ENCODE results near the gene GBA2.

GBA2 gene

DNA sequence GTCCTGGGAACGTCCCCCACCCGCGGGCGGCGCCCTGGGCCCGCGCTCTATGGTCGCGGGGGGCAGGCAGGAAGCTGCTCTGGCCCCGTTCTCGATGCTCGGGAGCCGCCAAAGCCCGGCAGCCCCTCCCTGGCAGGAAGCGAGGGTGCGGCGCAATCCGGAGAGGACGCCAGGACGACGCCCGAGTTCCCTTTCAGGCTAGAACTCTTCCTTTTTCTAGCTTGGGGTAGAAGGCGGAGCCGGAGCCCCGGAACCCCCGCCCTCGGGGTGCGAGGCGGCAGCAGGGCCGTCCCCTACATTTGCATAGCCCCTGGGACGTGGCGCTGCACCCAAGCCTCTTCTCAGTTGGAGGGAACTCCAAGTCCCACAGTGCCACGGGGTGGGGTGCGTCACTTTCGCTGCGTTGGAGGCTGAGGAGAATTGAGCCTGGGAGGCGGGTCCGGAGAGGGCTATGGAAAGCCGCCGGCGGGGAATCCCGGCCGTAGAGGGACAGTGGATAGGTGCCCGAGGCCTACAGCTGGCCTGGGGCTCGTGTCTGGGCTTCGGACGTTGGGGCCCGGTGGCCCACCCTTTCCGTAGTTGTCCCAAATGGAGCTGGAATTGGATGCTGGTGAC is 16.7 kb downstream of the GBA2 start, which contains the start of the genes CREB3 and TLN1:
CREB3 (plus strand) TSS at position 482 of the 615 bp plus-strand sequence; CDS start at position 589, 107 bp downstream.
TLN1 (minus strand) TSS at position 11 of the 615 bp plus-strand sequence. CDS start 6,501 bp downstream, outside the sequence.
- H3K4me1 ChIP-seq (ENCODE audit: control insufficient read depth in 1 of 2, insufficient read depth in 2 of 2, low read length in 2 of 2) = peaks cover 54 to 56% of the 10 kb centered on the region in 2 donors

DNA sequence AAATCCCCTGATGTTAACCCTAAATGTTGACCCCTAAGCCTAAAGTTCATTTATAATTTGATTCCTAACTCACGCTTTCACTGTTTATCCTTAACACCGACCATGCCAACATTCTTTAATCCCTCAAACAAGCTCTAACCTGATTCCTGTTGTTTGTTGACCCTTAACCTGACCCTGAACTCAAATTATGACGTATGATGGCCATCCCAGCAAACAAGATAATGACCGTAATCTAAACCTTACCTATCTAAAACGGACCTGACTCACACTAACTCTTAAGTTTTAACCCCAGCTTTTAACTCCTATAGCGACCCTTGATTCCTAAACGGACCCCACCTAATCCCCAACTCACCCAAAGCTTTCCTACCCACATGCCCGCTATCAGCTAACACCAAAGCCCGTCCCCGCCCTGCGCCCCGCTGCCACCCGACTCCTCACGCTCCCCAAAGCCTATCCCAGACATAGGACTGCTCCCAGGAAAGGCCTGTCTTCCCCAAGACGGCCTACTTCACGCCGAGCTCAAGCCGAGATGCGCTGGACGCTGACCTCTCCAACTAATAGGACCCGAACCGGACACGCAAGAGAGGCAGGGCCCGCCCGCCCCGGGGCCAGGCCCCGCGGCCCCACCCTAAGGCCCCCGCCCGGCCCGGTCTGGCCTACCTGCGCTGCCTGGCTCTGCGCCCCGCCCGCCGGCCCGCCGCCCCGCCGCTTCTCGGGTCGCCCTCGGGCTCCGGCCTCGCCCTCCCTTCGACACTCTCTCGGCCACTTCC is 17.4 kb downstream of the GBA2 start:
- peaks cover 17 to 24% of the 10 kb centered on the region in 2 donors for H3K36me3 ChIP-seq (ENCODE audit: control insufficient read depth in 1 of 2, insufficient read depth in 2 of 2, low read length in 2 of 2)
- peak overlapping the region; percentile 97 for H3K27ac ChIP-seq (ENCODE audit: low read depth, low read length)
- H3K9ac ChIP-seq (ENCODE audit: low read depth in 1 of 2, low read length in 2 of 2) = peak overlapping the region; percentile 89 to 97
- H3K27me3 ChIP-seq (ENCODE audit: control insufficient read depth in 1 of 2, insufficient read depth in 2 of 2, low read length in 2 of 2) = no peaks in the 10 kb centered on the region
- peaks cover 61 to 63% of the 10 kb centered on the region in 2 donors for H3K4me1 ChIP-seq (ENCODE audit: control insufficient read depth in 1 of 2, insufficient read depth in 2 of 2, low read length in 2 of 2)
- peak overlapping the region; percentile 89 to 93 for H3K4me3 ChIP-seq (ENCODE audit: low read depth in 1 of 2, low read length in 2 of 2)
- H3K9me3 ChIP-seq (ENCODE audit: control insufficient read depth in 1 of 2, low read length in 2 of 2) = no peaks in the 10 kb centered on the region

More for the DNA sequence above, 16.7 kb downstream of the GBA2 start, which contains the start of the genes CREB3 and TLN1:
- Histone ChIP-seq H3K4me3 (ENCODE audit: low read depth in 1 of 2, low read length in 2 of 2) (peak within 1 kb of the TSS; percentile 89 to 94), H3K9me3 (ENCODE audit: control insufficient read depth in 1 of 2, low read length in 2 of 2) (no peaks in the 10 kb centered on the region), H3K27me3 (ENCODE audit: control insufficient read depth in 1 of 2, insufficient read depth in 2 of 2, low read length in 2 of 2) (no peaks in the 10 kb centered on the region), H3K27ac (ENCODE audit: low read depth, low read length) (peak within 1 kb of the TSS; percentile 97), H3K9ac (ENCODE audit: low read depth in 1 of 2, low read length in 2 of 2) (peak within 1 kb of the TSS; percentile 97), H3K36me3 (ENCODE audit: control insufficient read depth in 1 of 2, insufficient read depth in 2 of 2, low read length in 2 of 2) (peaks cover 23 to 31% of the 10 kb centered on the region in 2 donors)

DNA sequence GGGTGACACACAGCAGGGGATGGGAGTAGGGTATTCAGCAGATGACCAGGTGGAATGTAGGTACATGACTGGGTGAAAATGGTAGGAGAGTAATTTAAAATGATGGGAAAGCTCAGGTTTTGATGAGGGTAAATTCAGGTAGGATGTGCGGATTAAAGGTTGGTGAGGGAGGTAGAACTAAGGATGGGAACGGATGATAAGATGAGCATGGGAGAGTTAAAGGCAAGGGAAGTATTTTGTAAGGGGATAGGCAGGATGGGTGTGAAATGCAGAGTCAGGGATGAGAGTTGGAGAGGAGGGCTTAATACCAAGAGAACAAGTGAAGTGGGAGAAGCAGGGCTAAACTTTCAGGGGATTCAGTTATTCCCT is 18.6 kb downstream of the GBA2 start:
- H3K36me3 ChIP-seq (ENCODE audit: control insufficient read depth in 1 of 2, insufficient read depth in 2 of 2, low read length in 2 of 2) = peaks cover 6 to 14% of the 10 kb centered on the region in 2 donors
- peaks cover 66 to 69% of the 10 kb centered on the region in 2 donors for H3K4me1 ChIP-seq (ENCODE audit: control insufficient read depth in 1 of 2, insufficient read depth in 2 of 2, low read length in 2 of 2)
- H3K9me3 ChIP-seq (ENCODE audit: control insufficient read depth in 1 of 2, low read length in 2 of 2) = no peaks in the 10 kb centered on the region
- H3K9ac ChIP-seq (ENCODE audit: low read depth in 1 of 2, low read length in 2 of 2) = peak overlapping the region; percentile 89 to 97
- no peaks in the 10 kb centered on the region for H3K27me3 ChIP-seq (ENCODE audit: control insufficient read depth in 1 of 2, insufficient read depth in 2 of 2, low read length in 2 of 2)
- H3K4me3 ChIP-seq (ENCODE audit: low read depth in 1 of 2, low read length in 2 of 2) = peak overlapping the region; percentile 89 to 93
- peak overlapping the region; percentile 97 for H3K27ac ChIP-seq (ENCODE audit: low read depth, low read length)

DNA sequence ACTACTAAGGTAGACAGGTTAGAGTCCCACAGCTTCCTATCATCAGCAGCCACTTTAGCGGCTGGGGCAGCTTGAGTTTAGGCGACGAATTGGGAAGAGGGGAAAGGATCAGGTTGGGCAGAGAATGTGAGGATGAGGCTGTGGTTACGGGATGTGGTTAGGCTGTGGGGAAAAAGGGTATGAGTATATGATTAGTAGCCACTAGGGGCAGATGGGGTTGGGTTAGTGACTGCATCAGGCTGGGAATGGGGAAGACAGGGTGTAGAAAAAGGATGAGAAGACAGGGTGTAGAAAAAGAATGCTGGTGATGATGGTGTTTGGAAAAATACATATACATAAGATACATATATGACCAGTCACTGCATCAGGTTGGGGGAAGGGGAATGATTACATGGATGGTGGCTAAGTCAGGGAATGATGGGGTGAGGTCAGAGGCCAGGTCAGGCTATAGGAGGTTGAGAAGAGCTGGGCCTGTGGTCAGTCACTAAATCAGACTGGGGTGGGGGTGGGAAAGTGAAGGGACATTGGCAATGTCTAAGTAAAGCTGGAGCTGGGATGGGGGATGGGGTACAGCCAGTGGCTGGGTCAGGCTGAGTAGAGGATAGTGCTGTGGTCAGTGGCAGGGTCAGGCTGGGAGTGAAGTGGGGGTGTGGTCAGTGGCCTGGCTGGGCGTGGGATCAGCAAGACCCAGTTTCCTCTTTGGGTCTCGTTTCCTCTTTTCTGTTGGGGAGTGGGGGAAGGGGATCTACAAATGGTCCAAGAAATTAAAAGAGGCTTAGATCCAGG is 19.1 kb downstream of the GBA2 start:
- Histone ChIP-seq H3K4me1 (ENCODE audit: control insufficient read depth in 1 of 2, insufficient read depth in 2 of 2, low read length in 2 of 2) (peaks cover 68 to 69% of the 10 kb centered on the region in 2 donors), H3K36me3 (ENCODE audit: control insufficient read depth in 1 of 2, insufficient read depth in 2 of 2, low read length in 2 of 2) (peaks cover 6 to 14% of the 10 kb centered on the region in 2 donors), H3K9ac (ENCODE audit: low read depth in 1 of 2, low read length in 2 of 2) (peak overlapping the region; percentile 89 to 97)

DNA sequence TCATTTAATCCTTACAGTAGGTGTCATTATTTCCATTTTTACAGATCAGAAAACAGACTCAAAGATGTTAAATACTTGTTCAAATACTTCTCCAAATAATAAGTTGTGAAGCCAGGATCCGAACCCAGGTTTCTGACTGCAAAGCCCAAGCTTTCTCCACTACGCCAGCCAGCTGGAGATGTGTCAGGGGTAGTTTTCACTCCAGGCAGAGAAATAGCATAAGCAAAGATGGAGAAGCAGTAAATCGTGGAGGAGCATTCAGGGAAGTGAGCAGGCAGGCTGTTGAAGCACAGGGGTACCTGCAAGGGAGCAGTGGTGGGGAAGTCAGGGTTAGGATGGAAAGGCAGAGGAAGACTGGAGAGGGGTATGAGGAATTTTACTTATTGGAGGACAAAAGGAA is 19.9 kb downstream of the GBA2 start:
- Histone ChIP-seq H3K9ac (ENCODE audit: low read depth in 1 of 2, low read length in 2 of 2) (peak overlapping the region; percentile 29 to 89), H3K9me3 (ENCODE audit: control insufficient read depth in 1 of 2, low read length in 2 of 2) (no peaks in the 10 kb centered on the region), H3K4me3 (ENCODE audit: low read depth in 1 of 2, low read length in 2 of 2) (peak overlapping the region; percentile 89 to 93), H3K36me3 (ENCODE audit: control insufficient read depth in 1 of 2, insufficient read depth in 2 of 2, low read length in 2 of 2) (peaks cover 14 to 19% of the 10 kb centered on the region in 2 donors), H3K4me1 (ENCODE audit: control insufficient read depth in 1 of 2, insufficient read depth in 2 of 2, low read length in 2 of 2) (peaks cover 63 to 68% of the 10 kb centered on the region in 2 donors), H3K27me3 (ENCODE audit: control insufficient read depth in 1 of 2, insufficient read depth in 2 of 2, low read length in 2 of 2) (no peaks in the 10 kb centered on the region), H3K27ac (ENCODE audit: low read depth, low read length) (peak overlapping the region; percentile 38)

More for the DNA sequence above, 19.1 kb downstream of the GBA2 start:
- H3K27me3 ChIP-seq (ENCODE audit: control insufficient read depth in 1 of 2, insufficient read depth in 2 of 2, low read length in 2 of 2) = no peaks in the 10 kb centered on the region
- H3K9me3 ChIP-seq (ENCODE audit: control insufficient read depth in 1 of 2, low read length in 2 of 2) = no peaks in the 10 kb centered on the region
- H3K4me3 ChIP-seq (ENCODE audit: low read depth in 1 of 2, low read length in 2 of 2) = peak overlapping the region; percentile 89 to 93
- H3K27ac ChIP-seq (ENCODE audit: low read depth, low read length) = peak overlapping the region; percentile 97

DNA sequence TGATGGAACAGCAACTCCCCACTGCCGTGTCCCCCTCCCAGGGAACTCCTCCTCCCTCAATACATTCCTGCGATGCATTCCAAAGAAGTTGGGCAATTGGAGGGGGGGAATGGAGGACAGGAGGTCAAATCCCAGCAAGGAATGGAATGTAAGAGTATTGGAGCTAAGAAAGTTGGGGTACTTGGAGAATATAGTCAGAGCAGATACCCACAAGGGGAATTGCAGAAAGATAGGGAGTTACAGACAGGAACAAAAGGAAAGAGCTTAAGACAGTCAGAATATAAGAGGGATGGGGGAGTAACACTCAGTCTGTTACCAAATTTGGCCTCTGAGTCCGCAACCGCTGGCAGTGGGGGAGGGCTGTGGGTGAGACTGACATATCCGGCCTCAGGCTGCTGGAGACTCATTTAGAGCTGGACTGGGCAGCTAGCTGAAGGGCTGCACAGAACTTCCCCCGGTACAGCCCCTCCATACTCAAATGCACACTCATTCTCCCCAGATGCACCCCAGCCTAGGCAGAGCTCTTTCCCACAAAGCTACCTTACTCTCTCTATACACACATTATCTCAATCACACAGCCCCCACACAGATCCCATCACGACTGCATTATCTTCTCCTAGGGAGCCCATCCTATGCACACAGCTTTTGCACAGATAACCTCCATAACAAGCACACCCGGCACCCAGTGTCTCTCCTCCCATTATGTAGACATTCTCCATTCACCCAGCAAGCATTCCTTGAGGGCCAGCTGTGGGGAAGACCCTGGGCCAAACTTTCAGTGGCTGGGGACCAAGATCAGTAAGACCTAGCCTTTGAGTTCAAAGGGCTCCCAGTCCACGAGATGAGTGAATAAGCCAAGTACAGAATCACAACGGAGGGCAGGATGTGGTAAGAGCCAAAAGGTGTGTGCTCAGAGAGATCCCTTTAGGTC is 20.7 kb downstream of the GBA2 start:
- Histone ChIP-seq H3K4me3 (ENCODE audit: low read depth in 1 of 2, low read length in 2 of 2) (peak overlapping the region; percentile 55 to 93), H3K27me3 (ENCODE audit: control insufficient read depth in 1 of 2, insufficient read depth in 2 of 2, low read length in 2 of 2) (no peaks in the 10 kb centered on the region)

DNA sequence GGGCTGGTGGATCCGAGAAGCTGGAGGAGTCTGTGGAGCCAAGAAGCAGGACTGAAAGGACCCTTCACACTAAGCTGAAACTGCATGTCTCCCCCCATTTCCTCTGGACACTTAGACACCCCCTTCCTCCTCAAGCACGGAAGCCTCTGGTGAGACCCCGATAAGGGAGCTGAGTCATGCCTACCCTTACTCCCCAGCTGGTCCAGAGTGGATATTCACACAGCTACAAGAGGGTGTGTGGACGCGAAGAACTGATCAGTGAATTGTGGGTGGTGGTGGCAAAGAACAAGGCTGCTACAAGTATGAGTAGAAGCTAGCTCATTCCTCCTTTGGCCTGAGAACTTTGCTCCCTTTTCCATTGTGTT is 21.4 kb downstream of the GBA2 start:
- Histone ChIP-seq H3K9me3 (ENCODE audit: control insufficient read depth in 1 of 2, low read length in 2 of 2) (no peaks in the 10 kb centered on the region), H3K27ac (ENCODE audit: low read depth, low read length) (peak overlapping the region; percentile 62), H3K9ac (ENCODE audit: low read depth in 1 of 2, low read length in 2 of 2) (peak overlapping the region; percentile 51 to 55), H3K4me3 (ENCODE audit: low read depth in 1 of 2, low read length in 2 of 2) (peak overlapping the region; percentile 55 to 93), H3K36me3 (ENCODE audit: control insufficient read depth in 1 of 2, insufficient read depth in 2 of 2, low read length in 2 of 2) (peaks cover 25 to 34% of the 10 kb centered on the region in 2 donors), H3K27me3 (ENCODE audit: control insufficient read depth in 1 of 2, insufficient read depth in 2 of 2, low read length in 2 of 2) (no peaks in the 10 kb centered on the region), H3K4me1 (ENCODE audit: control insufficient read depth in 1 of 2, insufficient read depth in 2 of 2, low read length in 2 of 2) (peaks cover 50 to 56% of the 10 kb centered on the region in 2 donors)

More for the DNA sequence above, 20.7 kb downstream of the GBA2 start:
- H3K9ac ChIP-seq (ENCODE audit: low read depth in 1 of 2, low read length in 2 of 2) = peak overlapping the region; percentile 51 to 57
- H3K9me3 ChIP-seq (ENCODE audit: control insufficient read depth in 1 of 2, low read length in 2 of 2) = no peaks in the 10 kb centered on the region
- H3K27ac ChIP-seq (ENCODE audit: low read depth, low read length) = peak overlapping the region; percentile 70
- H3K36me3 ChIP-seq (ENCODE audit: control insufficient read depth in 1 of 2, insufficient read depth in 2 of 2, low read length in 2 of 2) = peaks cover 22 to 27% of the 10 kb centered on the region in 2 donors
- H3K4me1 ChIP-seq (ENCODE audit: control insufficient read depth in 1 of 2, insufficient read depth in 2 of 2, low read length in 2 of 2) = peaks cover 55 to 62% of the 10 kb centered on the region in 2 donors

DNA sequence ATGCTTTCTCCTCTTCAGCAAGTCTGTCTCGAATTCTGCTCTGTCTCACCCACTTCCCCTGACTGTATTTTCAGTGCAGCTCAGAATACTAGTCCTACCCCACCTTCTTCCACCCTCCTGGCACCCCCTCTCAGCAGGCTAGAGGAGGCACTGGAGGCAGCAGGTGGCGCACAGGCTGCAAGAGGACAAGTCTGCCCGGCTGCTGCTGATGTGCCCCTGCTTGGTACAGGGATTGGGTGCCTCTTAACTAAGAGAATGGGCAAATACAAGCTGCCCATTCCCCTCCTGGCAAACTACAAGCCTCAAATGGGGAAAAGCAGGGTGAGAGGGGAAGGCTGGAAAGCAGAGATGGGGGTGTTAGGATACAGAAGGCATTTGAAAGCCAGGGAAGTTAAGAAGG is 22.1 kb downstream of the GBA2 start:
- H3K9ac ChIP-seq (ENCODE audit: low read depth in 1 of 2, low read length in 2 of 2) = peak overlapping the region in 1 of 2 donors; percentile 55
- H3K4me3 ChIP-seq (ENCODE audit: low read depth in 1 of 2, low read length in 2 of 2) = peak overlapping the region; percentile 23 to 93
- H3K27ac ChIP-seq (ENCODE audit: low read depth, low read length) = peak overlapping the region; percentile 62
- no peaks in the 10 kb centered on the region for H3K9me3 ChIP-seq (ENCODE audit: control insufficient read depth in 1 of 2, low read length in 2 of 2)
- peaks cover 50 to 56% of the 10 kb centered on the region in 2 donors for H3K4me1 ChIP-seq (ENCODE audit: control insufficient read depth in 1 of 2, insufficient read depth in 2 of 2, low read length in 2 of 2)
- peaks cover 33 to 41% of the 10 kb centered on the region in 2 donors for H3K36me3 ChIP-seq (ENCODE audit: control insufficient read depth in 1 of 2, insufficient read depth in 2 of 2, low read length in 2 of 2)
- H3K27me3 ChIP-seq (ENCODE audit: control insufficient read depth in 1 of 2, insufficient read depth in 2 of 2, low read length in 2 of 2) = no peaks in the 10 kb centered on the region

DNA sequence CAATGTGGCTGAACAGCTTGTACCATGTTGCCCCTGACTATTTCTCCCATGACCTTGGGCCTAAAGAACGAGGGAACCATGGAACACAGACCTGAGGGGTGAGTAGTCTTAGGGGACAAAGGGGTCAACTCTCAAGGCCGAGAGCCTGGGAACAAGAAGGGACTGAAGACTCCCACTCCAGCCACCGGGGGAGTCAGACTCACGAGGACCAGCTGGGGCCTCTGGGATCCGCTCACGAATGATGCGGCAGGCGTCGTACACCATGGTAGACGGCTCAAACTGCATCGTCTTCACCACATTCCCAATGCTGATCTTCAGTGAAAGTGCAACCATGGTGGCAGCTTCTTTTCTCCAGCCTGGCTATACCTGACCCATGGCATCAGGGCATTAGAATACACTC is 23.7 kb downstream of the GBA2 start:
- Histone ChIP-seq H3K27me3 (ENCODE audit: control insufficient read depth in 1 of 2, insufficient read depth in 2 of 2, low read length in 2 of 2) (no peaks in the 10 kb centered on the region), H3K4me1 (ENCODE audit: control insufficient read depth in 1 of 2, insufficient read depth in 2 of 2, low read length in 2 of 2) (peaks cover 44 to 45% of the 10 kb centered on the region in 2 donors), H3K4me3 (ENCODE audit: low read depth in 1 of 2, low read length in 2 of 2) (no peak overlapping the region), H3K9me3 (ENCODE audit: control insufficient read depth in 1 of 2, low read length in 2 of 2) (no peaks in the 10 kb centered on the region), H3K9ac (ENCODE audit: low read depth in 1 of 2, low read length in 2 of 2) (no peak overlapping the region), H3K27ac (ENCODE audit: low read depth, low read length) (no peak overlapping the region), H3K36me3 (ENCODE audit: control insufficient read depth in 1 of 2, insufficient read depth in 2 of 2, low read length in 2 of 2) (peaks cover 47 to 57% of the 10 kb centered on the region in 2 donors)
